GM21360 (cell line): ENCODE results near the gene GABRP.
"Not testable (repeated sequence)": the region's sequence is repeated elsewhere in the genome, so short reads cannot be mapped to it uniquely, and the experiment has no call there.

Experiments used
- ATAC-seq: cut with Tn5 transposase; IDR thresholded peaks from one replicate; pipeline ENCODE4 v1.9.1; 2021; ENCODE audit warnings: mild to moderate bottlenecking, moderate library complexity; ENCODE audit not compliant: unreplicated experiment

The GABRP gene

DNA sequence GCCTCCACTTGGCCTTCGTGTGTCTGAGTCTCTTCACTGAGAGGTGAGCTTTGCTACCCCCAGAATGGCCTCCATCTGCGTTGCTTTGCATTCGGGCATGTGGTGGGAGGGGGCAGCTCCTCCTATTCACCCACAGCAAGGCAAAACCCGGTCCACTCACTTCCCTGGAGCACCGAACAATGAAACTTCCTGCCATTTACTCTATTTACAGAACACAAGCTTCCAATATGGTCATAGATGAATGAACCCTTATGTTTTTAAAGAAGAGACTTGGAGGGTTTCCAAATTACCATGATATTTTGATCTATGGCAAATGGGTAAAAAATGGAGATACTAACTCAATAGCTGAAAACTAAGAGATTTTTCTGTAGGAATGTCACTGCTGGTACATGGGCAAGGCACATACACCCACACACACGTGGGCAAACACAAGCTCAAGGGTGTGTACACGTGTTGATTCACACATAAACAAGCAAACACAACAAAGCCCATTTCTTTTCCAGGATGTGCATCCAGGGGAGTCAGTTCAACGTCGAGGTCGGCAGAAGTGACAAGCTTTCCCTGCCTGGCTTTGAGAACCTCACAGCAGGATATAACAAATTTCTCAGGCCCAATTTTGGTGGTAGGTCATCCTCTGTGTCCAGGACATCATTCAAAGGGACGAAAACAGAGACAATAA lies 5.2 kb downstream of the GABRP start:
- no peak for ATAC-seq

DNA sequence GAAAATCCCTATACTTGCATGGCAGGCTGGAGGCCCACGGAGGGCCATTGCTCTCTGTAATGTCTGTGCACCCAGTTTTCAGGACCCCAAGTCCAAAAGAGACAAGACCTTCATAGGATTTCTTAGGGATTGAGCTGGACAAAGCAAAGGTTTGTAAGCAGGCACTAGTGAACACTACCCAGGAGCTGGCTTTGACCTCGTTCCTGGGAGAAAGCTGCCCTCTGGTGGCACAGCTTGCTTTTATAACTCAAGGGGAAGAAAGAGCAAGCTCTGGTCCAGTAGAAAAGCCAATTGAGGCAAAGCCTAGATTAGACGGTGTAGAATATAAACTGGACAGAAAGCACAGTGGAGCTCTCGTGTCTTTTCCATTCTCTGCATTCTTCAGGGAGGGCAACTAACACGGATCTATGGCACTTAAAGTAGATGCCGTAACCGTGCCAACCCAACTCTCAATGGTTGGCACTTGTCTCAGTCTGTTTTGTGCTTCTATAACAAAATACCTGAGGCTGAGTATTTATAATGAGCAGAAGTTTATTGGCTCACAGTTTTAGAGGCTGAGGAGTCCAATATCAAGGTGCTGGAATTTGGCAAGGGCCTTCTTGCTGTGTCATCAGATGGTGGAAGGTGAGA lies 7.9 kb downstream of the GABRP start:
- no peak for ATAC-seq

DNA sequence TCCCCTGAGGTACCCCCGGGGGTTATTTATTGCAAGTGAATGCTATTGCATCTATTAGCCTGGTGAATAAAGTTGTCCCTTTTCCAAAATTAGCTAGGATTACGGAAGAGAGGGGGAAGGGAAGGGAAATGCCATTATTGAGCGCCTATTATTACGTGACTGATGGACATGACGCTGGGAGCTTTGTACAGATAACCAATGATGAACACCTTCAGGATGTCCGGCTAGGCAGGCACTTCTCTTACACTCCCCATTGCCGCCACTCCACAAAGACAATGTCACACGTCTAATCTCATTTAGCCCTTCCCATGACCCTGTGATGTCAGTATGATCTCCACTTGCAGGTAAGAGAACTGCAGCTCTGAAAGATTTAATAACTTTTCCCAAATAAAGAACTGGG lies 9.4 kb downstream of the GABRP start:
- no peak for ATAC-seq

DNA sequence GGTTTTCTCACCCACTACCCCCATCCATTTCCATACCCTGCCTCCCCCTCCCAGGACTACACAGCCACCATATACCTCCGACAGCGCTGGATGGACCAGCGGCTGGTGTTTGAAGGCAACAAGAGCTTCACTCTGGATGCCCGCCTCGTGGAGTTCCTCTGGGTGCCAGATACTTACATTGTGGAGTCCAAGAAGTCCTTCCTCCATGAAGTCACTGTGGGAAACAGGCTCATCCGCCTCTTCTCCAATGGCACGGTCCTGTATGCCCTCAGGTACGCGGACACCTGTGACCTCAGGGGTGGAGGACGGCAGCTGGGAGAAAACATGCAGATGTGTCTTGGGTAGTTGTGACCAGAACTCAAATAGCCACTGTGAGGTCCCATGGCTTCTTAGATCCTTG lies 11.6 kb downstream of the GABRP start:
- no peak for ATAC-seq

DNA sequence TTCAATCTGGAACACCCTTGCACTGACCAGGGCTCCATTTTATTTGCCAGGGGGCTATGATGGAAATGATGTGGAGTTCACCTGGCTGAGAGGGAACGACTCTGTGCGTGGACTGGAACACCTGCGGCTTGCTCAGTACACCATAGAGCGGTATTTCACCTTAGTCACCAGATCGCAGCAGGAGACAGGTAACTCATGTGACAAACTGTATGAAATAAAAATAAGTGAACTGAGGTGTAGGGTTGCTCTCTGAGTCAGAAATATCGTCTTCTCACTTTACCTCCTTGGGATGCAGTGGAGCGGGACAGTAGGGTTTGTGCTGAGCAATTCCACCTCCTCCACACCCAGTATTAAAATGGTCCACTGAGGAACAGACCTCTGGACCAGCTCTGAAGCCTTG lies 22.1 kb downstream of the GABRP start:
- no peak for ATAC-seq

DNA sequence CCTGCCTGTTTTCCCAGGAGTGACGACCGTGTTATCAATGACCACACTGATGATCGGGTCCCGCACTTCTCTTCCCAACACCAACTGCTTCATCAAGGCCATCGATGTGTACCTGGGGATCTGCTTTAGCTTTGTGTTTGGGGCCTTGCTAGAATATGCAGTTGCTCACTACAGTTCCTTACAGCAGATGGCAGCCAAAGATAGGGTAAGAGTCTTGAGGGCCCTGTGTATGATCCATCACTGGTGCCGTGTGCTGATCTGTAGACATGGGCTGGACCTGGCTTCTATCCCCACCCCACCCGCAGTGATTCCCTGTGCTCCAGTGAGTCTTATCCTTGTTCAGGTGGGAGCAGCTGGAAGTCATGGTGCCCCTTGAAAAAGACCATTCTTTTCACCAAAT lies 26.0 kb downstream of the GABRP start:
- no peak for ATAC-seq

DNA sequence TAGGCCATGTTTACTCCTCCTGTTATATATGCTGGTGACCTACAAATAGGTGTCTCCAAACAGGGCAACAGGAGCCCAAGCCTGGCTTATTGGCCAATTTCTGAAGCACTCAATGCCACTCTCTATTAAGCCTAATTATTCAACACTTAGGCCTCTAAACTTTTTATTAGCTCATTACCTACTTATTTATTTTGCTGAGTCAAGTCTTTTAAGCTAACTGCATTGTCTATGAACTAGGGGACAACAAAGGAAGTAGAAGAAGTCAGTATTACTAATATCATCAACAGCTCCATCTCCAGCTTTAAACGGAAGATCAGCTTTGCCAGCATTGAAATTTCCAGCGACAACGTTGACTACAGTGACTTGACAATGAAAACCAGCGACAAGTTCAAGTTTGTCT lies 28.2 kb downstream of the GABRP start:
- no peak for ATAC-seq

DNA sequence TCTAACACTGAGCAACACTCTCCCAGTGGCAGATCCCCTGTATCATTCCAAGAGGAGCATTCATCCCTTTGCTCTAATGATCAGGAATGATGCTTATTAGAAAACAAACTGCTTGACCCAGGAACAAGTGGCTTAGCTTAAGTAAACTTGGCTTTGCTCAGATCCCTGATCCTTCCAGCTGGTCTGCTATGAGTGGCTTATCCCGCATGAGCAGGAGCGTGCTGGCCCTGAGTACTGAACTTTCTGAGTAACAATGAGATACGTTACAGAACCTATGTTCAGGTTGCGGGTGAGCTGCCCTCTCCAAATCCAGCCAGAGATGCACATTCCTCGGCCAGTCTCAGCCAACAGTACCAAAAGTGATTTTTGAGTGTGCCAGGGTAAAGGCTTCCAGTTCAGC lies 29.7 kb downstream of the GABRP start:
- no peak for ATAC-seq

DNA sequence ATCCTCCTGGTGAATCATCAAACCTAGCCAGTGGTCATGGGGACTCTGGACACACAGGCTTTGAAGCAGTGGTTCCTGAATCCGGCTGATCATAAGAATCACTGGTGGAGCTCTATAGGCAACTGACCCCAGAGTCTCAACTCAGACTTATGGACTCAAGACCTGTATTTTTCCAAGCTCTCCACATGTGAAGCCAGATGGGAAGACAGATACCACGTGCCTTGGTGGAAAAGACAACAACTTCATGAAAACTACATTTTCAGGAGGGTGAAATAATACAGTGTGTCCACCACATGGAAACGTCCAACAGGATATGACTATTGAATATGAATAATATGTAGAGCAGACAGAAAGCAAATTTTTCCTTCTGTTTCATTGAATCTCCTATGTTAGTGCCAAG lies 33.7 kb downstream of the GABRP start:
- no peak for ATAC-seq

DNA sequence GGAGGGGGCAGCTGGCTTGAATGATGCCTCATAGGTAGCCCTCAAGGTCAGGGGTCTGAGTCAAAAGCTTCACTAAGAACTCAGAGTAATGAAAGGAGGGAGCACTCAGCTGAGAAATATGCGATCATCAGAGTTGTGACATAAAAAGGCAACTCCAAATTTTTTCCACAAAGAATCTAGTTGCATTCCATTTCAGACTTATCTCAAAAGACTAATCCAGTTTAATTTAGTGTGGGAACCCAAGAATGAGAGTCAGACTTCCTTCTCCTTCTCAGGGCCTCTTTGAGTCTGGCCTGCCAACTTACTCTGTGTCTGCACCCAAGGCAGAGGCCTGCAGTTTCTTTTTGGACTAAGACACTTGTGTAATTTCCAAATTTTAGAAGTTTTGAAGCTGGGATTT lies 34.7 kb downstream of the GABRP start:
- no peak for ATAC-seq

DNA sequence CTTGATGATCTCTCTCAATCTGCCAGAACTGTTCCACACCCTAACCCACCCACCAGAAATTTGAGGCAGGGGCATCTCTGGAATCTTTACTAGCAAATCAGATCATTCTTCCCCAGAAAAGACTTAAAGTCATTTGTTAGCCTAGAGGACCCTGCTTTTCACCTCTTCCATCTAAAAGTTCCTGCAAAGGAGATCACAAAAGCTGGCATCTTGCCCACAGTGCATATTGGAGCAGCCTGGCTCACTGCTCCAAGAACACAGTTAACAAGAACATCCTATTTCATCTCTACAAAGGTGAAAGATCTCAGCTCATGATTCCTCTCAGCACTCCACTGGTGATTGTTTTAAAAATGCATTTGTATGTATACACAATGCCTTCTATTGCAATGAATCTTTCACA lies 36.3 kb downstream of the GABRP start:
- ATAC-seq: no peak

DNA sequence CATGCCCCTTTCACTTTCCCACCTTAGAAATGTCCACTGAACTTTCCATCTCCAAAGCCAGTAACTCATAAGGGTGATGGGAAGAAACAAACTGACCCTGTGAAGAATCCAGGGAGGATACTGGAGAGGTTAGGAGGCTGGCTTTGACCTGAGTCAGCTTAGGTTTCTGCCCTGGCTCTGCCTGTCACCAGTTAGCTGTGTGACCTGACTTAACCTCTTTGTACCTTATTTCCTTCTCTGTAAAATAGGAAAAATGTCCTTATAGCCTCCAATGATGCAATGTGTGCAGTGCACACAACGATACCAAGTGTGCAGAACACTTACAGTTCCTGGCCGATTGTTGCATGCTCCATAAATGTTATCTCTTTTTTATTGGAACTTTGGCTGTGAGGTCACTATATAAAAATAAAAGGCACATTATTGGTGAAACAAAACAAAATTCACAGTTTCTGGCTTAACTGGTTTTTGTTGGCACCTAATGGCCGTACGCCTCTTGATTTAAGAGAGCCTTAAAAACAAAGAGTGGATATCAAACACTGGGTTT lies 37.8 kb downstream of the GABRP start:
- no peak for ATAC-seq

DNA sequence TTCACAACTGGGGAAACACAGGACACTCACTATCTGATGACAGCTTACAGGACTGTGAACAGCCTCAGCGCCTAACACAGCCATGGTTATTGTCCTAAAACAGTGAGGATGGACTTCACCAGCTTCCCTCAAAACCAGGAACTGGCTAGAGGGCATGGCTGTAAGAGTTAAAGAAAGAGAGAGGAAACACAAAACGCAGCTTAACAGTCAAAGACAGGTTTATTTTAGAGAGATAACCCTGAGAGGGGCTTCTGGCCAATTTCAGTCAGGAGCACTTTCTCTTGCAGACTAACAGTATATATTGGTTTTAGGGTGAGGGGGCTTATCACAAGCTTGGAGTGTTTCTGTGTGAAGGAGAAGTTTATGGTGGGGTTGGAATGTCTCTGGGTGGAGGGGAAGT lies 42.6 kb downstream of the GABRP start:
- no peak for ATAC-seq

DNA sequence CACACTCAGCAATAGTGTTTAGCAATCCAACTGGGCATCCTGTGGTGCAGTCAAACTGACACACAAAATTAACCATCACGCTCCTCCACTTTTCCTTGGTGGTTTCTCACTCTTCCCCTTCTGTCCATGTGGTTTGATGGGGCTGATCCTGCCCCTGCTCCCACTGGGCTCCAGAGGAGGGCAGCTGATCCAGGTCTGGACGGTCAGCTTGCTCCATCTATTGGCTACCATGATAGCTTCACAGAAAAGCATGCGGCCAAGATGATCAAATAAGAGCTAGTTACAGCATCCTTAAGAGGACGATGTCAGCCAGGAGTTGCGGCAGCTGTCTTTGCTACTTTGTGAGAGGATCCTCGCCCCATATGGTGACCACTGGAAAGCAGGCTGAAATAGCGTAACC lies 48.7 kb downstream of the GABRP start:
- ATAC-seq: no peak

DNA sequence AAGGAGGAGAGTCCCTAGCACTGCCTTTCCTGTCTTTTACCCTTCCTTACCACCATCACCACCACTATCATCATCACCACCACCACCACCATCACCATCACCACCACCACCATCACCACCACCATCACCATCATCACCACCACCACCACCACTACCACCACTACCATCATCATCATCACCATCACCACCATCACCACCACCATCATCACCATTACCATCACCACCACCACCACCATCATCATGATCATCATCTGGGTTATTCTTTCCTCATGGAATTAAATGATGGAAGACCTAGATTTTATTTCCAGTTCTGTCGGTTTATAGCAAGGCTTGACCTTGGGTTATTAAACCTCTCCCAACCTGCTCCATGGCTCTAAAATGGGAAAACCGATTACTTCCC lies 50.5 kb downstream of the GABRP start:
- not testable (repeated sequence) for ATAC-seq

DNA sequence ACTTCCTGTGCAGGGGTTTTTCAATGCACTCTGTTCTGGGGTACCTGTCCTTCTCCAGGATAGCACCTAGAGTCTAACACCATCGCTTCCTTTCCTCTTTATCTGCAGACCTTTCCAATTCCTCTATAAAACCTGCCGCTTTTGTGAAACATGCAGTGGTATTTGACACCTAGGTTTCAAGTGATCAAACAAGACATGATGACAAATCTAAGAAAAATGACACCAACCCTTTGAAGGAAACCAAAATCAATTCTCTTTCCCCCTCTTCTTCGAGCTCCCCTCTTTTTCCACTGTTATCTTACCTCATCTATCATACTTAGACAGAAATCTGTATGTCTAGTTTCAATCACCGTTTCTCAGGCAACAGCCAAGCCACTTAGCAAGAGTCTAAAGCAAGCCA lies 52.7 kb downstream of the GABRP start:
- ATAC-seq: no peak

DNA sequence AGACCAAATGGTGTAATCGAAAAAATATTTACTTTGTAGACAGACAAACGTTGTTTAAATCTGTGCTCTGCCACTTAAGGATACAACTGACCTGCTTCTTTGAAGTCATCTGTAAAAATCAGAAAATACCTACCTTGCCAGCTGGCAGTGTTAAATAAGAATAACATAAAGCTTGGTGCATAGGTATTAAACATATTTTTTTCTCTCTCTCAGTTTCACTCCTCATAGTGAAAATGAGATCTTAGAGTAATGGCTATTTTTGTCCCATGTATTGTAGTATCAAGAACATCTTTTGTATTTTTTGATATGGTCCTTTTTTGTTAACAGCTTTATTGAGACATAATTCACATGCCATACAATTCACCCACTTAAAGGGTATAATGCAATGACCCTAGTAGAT lies 60.3 kb downstream of the GABRP start:
- no peak for ATAC-seq

DNA sequence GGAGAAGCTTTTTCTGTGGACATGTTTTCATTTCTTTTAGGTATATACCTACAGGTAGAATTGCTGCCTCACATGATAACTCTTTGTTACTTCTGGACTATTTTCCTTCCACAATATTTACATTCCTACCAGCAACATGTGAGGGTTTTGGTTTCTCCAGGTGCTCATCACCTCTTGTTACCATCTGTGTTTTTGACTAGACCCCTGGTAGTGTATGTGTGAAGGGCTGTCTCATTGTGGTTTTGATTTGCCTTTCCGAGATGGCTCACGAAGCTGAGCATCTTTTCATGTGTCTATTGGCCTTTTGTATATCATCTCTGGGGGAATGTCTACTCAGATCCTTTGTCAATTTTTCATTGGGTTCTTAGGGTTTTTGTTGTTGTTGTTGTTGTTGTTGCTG lies 61.1 kb downstream of the GABRP start:
- ATAC-seq: no peak

DNA sequence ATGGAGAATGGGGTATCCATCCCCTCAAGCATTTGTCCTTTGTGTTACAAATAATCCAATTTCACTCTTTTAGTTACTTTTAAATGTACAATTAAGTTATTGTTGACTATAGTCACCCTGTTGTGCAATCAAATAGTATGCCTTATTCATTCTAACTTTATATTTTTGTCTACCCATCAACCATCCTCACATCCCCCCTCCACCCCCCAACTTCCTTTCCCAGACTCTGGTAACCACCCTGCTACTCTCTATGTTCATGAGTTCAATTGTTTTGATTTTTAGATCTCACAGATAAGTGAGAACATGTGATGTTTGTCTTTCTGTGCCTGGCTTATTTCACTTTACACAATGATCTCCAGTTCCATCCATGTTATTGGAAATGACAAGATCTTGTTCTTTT lies 62.9 kb downstream of the GABRP start:
- no peak for ATAC-seq

DNA sequence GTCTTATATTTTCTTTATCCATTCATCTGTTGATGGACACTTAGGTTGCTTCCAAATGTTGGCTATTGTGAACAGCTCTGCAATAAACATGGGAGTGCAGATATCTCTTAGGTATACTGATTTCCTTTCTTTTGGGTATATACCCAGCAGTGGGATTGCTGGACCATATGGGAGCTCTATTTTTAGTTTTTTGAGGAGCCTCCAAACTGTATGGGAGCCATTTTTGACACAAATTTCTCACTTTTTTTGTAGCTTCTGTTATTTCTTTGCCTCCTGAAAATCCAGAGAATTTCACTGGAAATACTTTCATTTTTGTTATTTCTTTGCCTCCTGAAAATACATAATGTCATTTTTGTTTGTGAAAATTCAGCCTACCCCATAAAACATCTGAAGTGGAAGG lies 63.3 kb downstream of the GABRP start:
- no peak for ATAC-seq

DNA sequence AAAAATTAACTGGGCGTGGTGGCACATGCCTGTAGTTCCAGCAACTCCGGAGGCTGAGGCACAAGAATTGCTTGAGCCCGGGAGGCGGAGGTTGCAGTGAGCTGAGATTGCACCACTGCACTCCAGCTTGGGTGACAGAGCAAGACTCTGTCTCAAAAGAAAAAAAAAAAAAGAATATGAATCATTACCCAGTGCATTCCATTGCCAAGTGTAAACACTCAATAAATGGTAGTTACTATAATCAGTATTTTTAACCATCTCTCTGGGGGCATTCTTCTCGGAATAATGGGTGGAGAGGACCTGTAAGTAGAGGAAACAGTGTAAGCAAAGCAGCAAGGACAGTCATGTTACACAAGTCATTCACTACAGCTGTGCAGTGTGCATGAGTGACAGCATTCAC lies 64.5 kb downstream of the GABRP start:
- ATAC-seq: no peak

DNA sequence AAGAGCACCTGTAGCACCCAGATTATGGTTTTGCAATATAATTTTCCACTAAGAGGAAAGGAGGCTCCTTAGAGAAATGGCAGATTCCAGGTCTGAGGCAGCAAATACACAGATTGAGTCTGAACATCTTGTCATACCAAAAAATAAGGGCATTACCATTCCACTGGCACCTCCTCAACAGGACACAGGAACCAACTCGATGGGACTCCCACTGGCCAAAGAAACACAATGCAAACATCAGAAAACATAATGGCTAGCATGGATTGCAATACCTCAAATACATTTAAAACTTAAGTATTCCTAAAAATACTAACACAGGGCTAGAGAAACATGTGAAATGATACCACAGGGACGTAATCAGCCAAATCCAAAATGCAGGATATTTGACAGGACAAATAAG lies 65.8 kb downstream of the GABRP start:
- no peak for ATAC-seq

DNA sequence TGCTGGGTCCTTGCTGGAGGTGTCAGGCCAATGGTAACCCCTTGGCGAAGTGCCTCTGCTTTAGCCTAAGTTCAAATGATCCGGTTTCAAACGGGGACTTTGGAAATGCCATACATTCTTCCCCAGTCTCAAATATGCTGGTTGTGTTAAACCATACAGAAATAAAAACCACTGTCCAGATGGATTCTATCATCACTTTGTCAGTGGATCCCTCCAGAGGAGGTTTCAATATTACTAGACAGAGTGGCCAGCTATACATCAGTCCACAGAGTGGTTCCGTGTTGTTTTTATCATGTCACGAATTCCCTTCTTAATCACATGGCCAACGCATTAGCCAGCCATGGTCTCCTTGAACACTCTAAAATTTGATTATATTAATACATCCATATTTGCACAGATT lies 71.0 kb downstream of the GABRP start:
- no peak for ATAC-seq
